Kidney (tissue), 14 donors: ENCODE measurements around the gene UBAC2. TPM values are rescaled to one million over a fixed set of nuclear protein-coding genes. Genes with fewer than 3 reads are reported as not detected.

Experiments used
- DNase-seq, 5 donors: peaks; one replicate each; pipeline ENCODE4 v3.0.0-alpha.2; 2013 to 2020
- FAIRE-seq: peaks from 2 replicates; lab custom pipeline; 2012; peaks lifted over from hg19 to GRCh38; lab: Jason Lieb, UNC
- H3K27ac ChIP-seq, 2 donors: one replicate each; pipeline ENCODE4 v1.7.0; 2013; ENCODE audit warnings: low read depth in 2 of 2, low read length in 2 of 2, inconsistent platforms in 1 of 2
- H3K27me3 ChIP-seq: one replicate; pipeline ENCODE4 v1.7.1; 2013; ENCODE audit warnings: low read length, inconsistent platforms; ENCODE audit not compliant: control insufficient read depth, insufficient read depth
- H3K36me3 ChIP-seq, 3 donors: one replicate each; pipeline versions ENCODE4 v1.7.0 to v1.7.1; 2013; ENCODE audit warnings: low read length in 3 of 3, control low read depth in 1 of 3, inconsistent platforms in 1 of 3; ENCODE audit not compliant: insufficient read depth in 3 of 3, control insufficient read depth in 2 of 3
- H3K4me1 ChIP-seq, 3 donors: one replicate each; pipeline versions ENCODE4 v1.7.0 to v1.7.1; 2013; ENCODE audit warnings: low read length in 3 of 3, inconsistent platforms in 1 of 3, low read depth in 1 of 3; ENCODE audit not compliant: control insufficient read depth in 2 of 3, insufficient read depth in 2 of 3
- H3K4me3 ChIP-seq, 3 donors: one replicate each; pipeline versions ENCODE4 v1.7.0 to v1.8.1; 2013; ENCODE audit warnings: low read length in 3 of 3, control low read depth in 1 of 3, inconsistent platforms in 1 of 3
- H3K9ac ChIP-seq, 3 donors: one replicate each; pipeline versions ENCODE4 v1.7.0 to v1.7.1; 2013; ENCODE audit warnings: low read length in 3 of 3, control low read depth in 1 of 3, inconsistent platforms in 1 of 3
- H3K9me3 ChIP-seq, 3 donors: one replicate each; pipeline versions ENCODE4 v1.7.0 to v1.7.1; 2013; ENCODE audit warnings: low read length in 3 of 3, control low read depth in 1 of 3, inconsistent platforms in 1 of 3; ENCODE audit not compliant: control insufficient read depth in 2 of 3, insufficient read depth in 1 of 3
- CTCF ChIP-seq: IDR thresholded peaks from 3 replicates; pipeline ENCODE4 v1.5.1; 2012; ENCODE audit warnings: mild to moderate bottlenecking, moderate library complexity, borderline replicate concordance; ENCODE audit not compliant: insufficient read depth; ENCODE audit errors: extremely low read depth
- intact Hi-C: fragments of 100-400 bp; cut with DNase I; formaldehyde crosslinking; loops from one replicate; pipeline ENCODE4 v1.11.1; 2022
- polyA plus RNA-seq: library from polyadenylated mRNA; stranded (reverse); fragments of 350-450 nt; fragmentation: Illumina TruSeq; extraction: RNeasy Lipid Tissue Mini Kit (QIAGEN cat#74804); gene quantifications from one replicate; pipeline ENCODE4 v1.2.3, GENCODE V29; 2014; ENCODE audit warnings: low read depth, low replicate concordance; ENCODE audit not compliant: insufficient read depth
- total RNA-seq: library from RNA; stranded (reverse); fragmentation: NEBNext Ultra II Directional; extraction: Animal tissue kit (Norgen Biotek cat#: 25700); gene quantifications from one replicate; pipeline ENCODE4 v1.2.1, GENCODE V29; 2021
- donor health status: control.
- donor health status: control.
- donor health status: control.
- donor health status: control.
- donor health status: control.
- donor health status: DM: yes; HTN: yes; CAD: no.
- donor health status: Normal renal cell carcinoma (clear cell type).

Gene UBAC2
- total and polyA plus RNA-seq, 2 donors from 2014 or later = 61.8 to 77.5 TPM

- Histone ChIP-seq H3K27me3 (no peaks in the 10 kb centered on the region), H3K36me3 (peaks cover 0 to 3% (median 2%) of the 10 kb centered on the region in 3 donors), H3K27ac (no peak overlapping the region), H3K4me3 (no peak overlapping the region), H3K4me1 (no peaks in the 10 kb centered on the region), H3K9ac (no peak overlapping the region), H3K9me3 (no peaks in the 10 kb centered on the region)
- FAIRE-seq (no peak), DNase-seq (peak in 1 of 5 donors; percentile 25)
- TF ChIP-seq CTCF = no peak
- intact Hi-C loops = no loop called here
Measured at GRCh38 chr13:99370481-99371275, 170.0 kb downstream of the UBAC2 start.

- H3K9ac ChIP-seq = no peak overlapping the region
- peak in 1 of 5 donors; percentile 59 for DNase-seq
- H3K4me1 ChIP-seq = peaks cover 0 to 2% (median 0%) of the 10 kb centered on the region in 3 donors
- H3K4me3 ChIP-seq = no peak overlapping the region
- peaks cover 0 to 7% (median 3%) of the 10 kb centered on the region in 3 donors for H3K36me3 ChIP-seq
- H3K27ac ChIP-seq = no peak overlapping the region
- no peak for TF ChIP-seq CTCF
- no peaks in the 10 kb centered on the region for H3K27me3 ChIP-seq
- FAIRE-seq = no peak
- H3K9me3 ChIP-seq = no peaks in the 10 kb centered on the region
- intact Hi-C loops = no loop called here
Measured at GRCh38 chr13:99371956-99372355, 171.3 kb downstream of the UBAC2 start.

GRCh38 chr13:99373436-99373835 lies 172.8 kb downstream of the UBAC2 start:
- Histone ChIP-seq H3K27ac (no peak overlapping the region), H3K36me3 (peaks cover 0 to 17% (median 4%) of the 10 kb centered on the region in 3 donors), H3K27me3 (no peaks in the 10 kb centered on the region), H3K9me3 (no peaks in the 10 kb centered on the region), H3K4me3 (no peak overlapping the region), H3K9ac (no peak overlapping the region), H3K4me1 (peaks cover 0 to 2% (median 0%) of the 10 kb centered on the region in 3 donors)
- FAIRE-seq (no peak), DNase-seq (peak in 1 of 5 donors; percentile 25)
- intact Hi-C loops = no loop called here
- TF ChIP-seq CTCF = no peak
